K562 treated with DMSO at 1 percent for 24 hours (cell line): ENCODE results near the gene PLEKHO1. TPM values are rescaled to one million over a fixed set of nuclear protein-coding genes. Genes with fewer than 3 reads are reported as not detected.

Experiments used
- total RNA-seq: library from RNA; unstranded; fragments of 300-600 nt; gene quantifications from 2 replicates; pipeline ENCODE4 v1.2.3, GENCODE V29; 2022; ENCODE audit warnings: low read depth; ENCODE audit not compliant: insufficient read depth

PLEKHO1 gene, protein sequence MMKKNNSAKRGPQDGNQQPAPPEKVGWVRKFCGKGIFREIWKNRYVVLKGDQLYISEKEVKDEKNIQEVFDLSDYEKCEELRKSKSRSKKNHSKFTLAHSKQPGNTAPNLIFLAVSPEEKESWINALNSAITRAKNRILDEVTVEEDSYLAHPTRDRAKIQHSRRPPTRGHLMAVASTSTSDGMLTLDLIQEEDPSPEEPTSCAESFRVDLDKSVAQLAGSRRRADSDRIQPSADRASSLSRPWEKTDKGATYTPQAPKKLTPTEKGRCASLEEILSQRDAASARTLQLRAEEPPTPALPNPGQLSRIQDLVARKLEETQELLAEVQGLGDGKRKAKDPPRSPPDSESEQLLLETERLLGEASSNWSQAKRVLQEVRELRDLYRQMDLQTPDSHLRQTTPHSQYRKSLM
- 10.1 and 15.3 TPM in 2 replicates for total RNA-seq

GRCh38 chr1:150149271-150150132, at the start of gene PLEKHO1:
Gene PLEKHO1 (plus strand): TSS chr1:150149916. CDS start chr1:150150258, 342 bp downstream.

Other genes with a start within 250 kb of the PLEKHO1 start
- gene SV2A, start 232.1 kb upstream of the PLEKHO1 start, total RNA-seq = 0.20 and 0.22 TPM in 2 replicates
- 61.4 and 69.1 TPM in 2 replicates for gene SF3B4, start 222.1 kb upstream of the PLEKHO1 start, total RNA-seq
- 0.44 and 1.3 TPM in 2 replicates for gene MTMR11, start 213.0 kb upstream of the PLEKHO1 start, total RNA-seq
- 4.7 and 7.2 TPM in 2 replicates for gene OTUD7B, start 139.2 kb upstream of the PLEKHO1 start, total RNA-seq
- gene VPS45, start 82.1 kb upstream of the PLEKHO1 start, total RNA-seq = 19.1 and 20.3 TPM in 2 replicates
- 31.9 and 34.1 TPM in 2 replicates for gene ANP32E, start 86.2 kb downstream of the PLEKHO1 start, total RNA-seq
- gene CA14, start 107.9 kb downstream of the PLEKHO1 start, total RNA-seq = 0.60 and 0.98 TPM in 2 replicates
- 108 and 110 TPM in 2 replicates for gene APH1A, start 119.1 kb downstream of the PLEKHO1 start, total RNA-seq
- gene C1orf54, start 122.9 kb downstream of the PLEKHO1 start, total RNA-seq = 4.5 TPM in 1 of 2 replicates, not detected in the other
- not detected in 2 replicates for gene CIART, start 132.6 kb downstream of the PLEKHO1 start, total RNA-seq
- gene MRPS21, start 143.9 kb downstream of the PLEKHO1 start, total RNA-seq = 46.6 and 54.9 TPM in 2 replicates
- gene PRPF3, start 171.6 kb downstream of the PLEKHO1 start, total RNA-seq = 24.4 and 25.2 TPM in 2 replicates
- gene RPRD2, start 214.2 kb downstream of the PLEKHO1 start, total RNA-seq = 11.7 and 13.8 TPM in 2 replicates